OCI-LY1 (cell line): ENCODE results near the gene PSMG1.

Experiments used
- H2AFZ ChIP-seq: fragments of 200-600 bp; sonication (generic), shearing (Covaris generic); 2 replicates; pipeline ENCODE4 v1.6.0; 2014; ENCODE audit warnings: antibody characterized with exemption, mild to moderate bottlenecking, low read length
- H3F3A ChIP-seq: fragments of 200-600 bp; sonication (generic), shearing (Covaris generic); 2 replicates; pipeline ENCODE4 v1.6.0; 2014; ENCODE audit warnings: mild to moderate bottlenecking, antibody characterized with exemption, low read length, moderate library complexity; ENCODE audit not compliant: insufficient read depth
- H3K27ac ChIP-seq: fragments of 200-600 bp; sonication (generic); 2 replicates; pipeline ENCODE4 v1.5.1; 2014; ENCODE audit warnings: low read length, mixed run types, mild to moderate bottlenecking, low read depth; ENCODE audit not compliant: poor library complexity, severe bottlenecking
- H3K27me3 ChIP-seq: fragments of 200-600 bp; sonication (generic); 2 replicates; pipeline ENCODE4 v1.6.0; 2014; ENCODE audit warnings: antibody characterized with exemption, mild to moderate bottlenecking, low read length, moderate library complexity; ENCODE audit not compliant: insufficient read depth
- H3K36me3 ChIP-seq: fragments of 200-600 bp; sonication (generic); 2 replicates; pipeline ENCODE4 v1.6.1; 2014; ENCODE audit warnings: mild to moderate bottlenecking, antibody characterized with exemption, low read length, moderate library complexity, mixed read lengths; ENCODE audit not compliant: insufficient read depth
- H3K4me1 ChIP-seq: fragments of 200-600 bp; sonication (generic); 2 replicates; pipeline ENCODE4 v1.5.1; 2014; ENCODE audit warnings: mild to moderate bottlenecking, low read length, moderate library complexity; ENCODE audit not compliant: insufficient read depth, severe bottlenecking
- H3K4me2 ChIP-seq: fragments of 200-600 bp; sonication (generic), shearing (Covaris generic); 2 replicates; pipeline ENCODE4 v1.6.1; 2014; ENCODE audit warnings: low read length
- H3K4me3 ChIP-seq: fragments of 200-600 bp; sonication (generic); 2 replicates; pipeline ENCODE4 v1.5.1; 2014; ENCODE audit warnings: low read length, low read depth, mild to moderate bottlenecking, mixed read lengths; ENCODE audit not compliant: poor library complexity, severe bottlenecking
- H3K79me2 ChIP-seq: fragments of 200-600 bp; shearing (Covaris generic); 2 replicates; pipeline ENCODE4 v1.6.1; 2016; ENCODE audit warnings: mixed run types, low read length, mixed read lengths; ENCODE audit not compliant: insufficient read depth
- H3K9ac ChIP-seq: fragments of 200-600 bp; sonication (generic), shearing (Covaris generic); 2 replicates; pipeline ENCODE4 v1.6.1; 2014; ENCODE audit warnings: mild to moderate bottlenecking, low read length, mixed read lengths
- H3K9me2 ChIP-seq: fragments of 200-600 bp; sonication (generic), shearing (Covaris generic); 2 replicates; pipeline ENCODE4 v1.6.1; 2014; ENCODE audit warnings: low read depth, mild to moderate bottlenecking, low read length, mixed read lengths
- H3K9me3 ChIP-seq: fragments of 200-600 bp; shearing (Covaris generic); 2 replicates; pipeline ENCODE4 v1.6.1; 2014; ENCODE audit warnings: low read length, mixed read lengths
- H4K20me1 ChIP-seq: fragments of 200-600 bp; sonication (generic), shearing (Covaris generic); 2 replicates; pipeline ENCODE4 v1.6.0; 2016; ENCODE audit warnings: mild to moderate bottlenecking, low read length; ENCODE audit not compliant: insufficient read depth
- EZH2 ChIP-seq: fragments of 200-600 bp; sonication (generic), shearing (Covaris generic); IDR thresholded peaks from 2 replicates; pipeline ENCODE4 v1.8.0; 2017; ENCODE audit warnings: borderline replicate concordance, mixed run types, mild to moderate bottlenecking, antibody characterized with exemption, low read length, moderate library complexity, mixed read lengths
- TF ChIP-seq, protein P1 (sequence below): fragments of 200-600 bp; sonication (generic), shearing (Covaris generic); IDR thresholded peaks from 2 replicates; pipeline ENCODE4 v1.5.1; 2017; ENCODE audit warnings: mild to moderate bottlenecking, antibody characterized with exemption, low read length, moderate library complexity, mixed read lengths

Gene PSMG1

DNA sequence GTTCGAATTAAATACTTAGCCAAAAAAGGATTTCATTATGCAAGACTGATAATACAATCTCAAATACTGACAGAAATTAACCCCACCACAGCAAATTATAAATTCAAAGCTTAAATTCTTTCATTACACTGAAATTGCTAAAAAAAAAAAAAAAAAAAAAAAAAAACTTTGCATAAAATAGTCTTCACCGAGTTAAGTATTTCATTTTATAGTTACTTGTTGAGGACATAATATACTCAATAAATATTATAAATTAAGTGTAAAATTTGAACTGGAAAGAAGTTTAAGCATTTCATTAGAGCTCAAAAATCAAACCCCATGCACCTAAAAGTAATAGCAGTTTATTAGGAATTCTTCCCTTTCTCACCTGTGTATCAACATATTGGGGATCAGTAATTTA, 1.9 kb upstream of the PSMG1 start:
- no peak for TF ChIP-seq EZH2
- TF ChIP-seq, protein P1, sequence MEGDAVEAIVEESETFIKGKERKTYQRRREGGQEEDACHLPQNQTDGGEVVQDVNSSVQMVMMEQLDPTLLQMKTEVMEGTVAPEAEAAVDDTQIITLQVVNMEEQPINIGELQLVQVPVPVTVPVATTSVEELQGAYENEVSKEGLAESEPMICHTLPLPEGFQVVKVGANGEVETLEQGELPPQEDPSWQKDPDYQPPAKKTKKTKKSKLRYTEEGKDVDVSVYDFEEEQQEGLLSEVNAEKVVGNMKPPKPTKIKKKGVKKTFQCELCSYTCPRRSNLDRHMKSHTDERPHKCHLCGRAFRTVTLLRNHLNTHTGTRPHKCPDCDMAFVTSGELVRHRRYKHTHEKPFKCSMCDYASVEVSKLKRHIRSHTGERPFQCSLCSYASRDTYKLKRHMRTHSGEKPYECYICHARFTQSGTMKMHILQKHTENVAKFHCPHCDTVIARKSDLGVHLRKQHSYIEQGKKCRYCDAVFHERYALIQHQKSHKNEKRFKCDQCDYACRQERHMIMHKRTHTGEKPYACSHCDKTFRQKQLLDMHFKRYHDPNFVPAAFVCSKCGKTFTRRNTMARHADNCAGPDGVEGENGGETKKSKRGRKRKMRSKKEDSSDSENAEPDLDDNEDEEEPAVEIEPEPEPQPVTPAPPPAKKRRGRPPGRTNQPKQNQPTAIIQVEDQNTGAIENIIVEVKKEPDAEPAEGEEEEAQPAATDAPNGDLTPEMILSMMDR = no peak
- Histone ChIP-seq H4K20me1 (no peaks in the 10 kb centered on the region), H3K9me2 (no peaks in the 10 kb centered on the region), H3K36me3 (peaks cover 4% of the 10 kb centered on the region), H3K4me3 (peak overlapping the region; percentile 87), H3K27ac (peak overlapping the region; percentile 76), H3K9me3 (no peaks in the 10 kb centered on the region), H3K4me2 (peak overlapping the region; percentile 93), H3F3A (peaks cover 6% of the 10 kb centered on the region; the same call in 1 of the 2 replicates), H3K4me1 (peaks cover 71% of the 10 kb centered on the region), H2AFZ (no peak overlapping the region), H3K79me2 (peaks cover 19% of the 10 kb centered on the region), H3K27me3 (no peaks in the 10 kb centered on the region), H3K9ac (peak overlapping the region; percentile 86; the same call in 1 of the 2 replicates)

DNA sequence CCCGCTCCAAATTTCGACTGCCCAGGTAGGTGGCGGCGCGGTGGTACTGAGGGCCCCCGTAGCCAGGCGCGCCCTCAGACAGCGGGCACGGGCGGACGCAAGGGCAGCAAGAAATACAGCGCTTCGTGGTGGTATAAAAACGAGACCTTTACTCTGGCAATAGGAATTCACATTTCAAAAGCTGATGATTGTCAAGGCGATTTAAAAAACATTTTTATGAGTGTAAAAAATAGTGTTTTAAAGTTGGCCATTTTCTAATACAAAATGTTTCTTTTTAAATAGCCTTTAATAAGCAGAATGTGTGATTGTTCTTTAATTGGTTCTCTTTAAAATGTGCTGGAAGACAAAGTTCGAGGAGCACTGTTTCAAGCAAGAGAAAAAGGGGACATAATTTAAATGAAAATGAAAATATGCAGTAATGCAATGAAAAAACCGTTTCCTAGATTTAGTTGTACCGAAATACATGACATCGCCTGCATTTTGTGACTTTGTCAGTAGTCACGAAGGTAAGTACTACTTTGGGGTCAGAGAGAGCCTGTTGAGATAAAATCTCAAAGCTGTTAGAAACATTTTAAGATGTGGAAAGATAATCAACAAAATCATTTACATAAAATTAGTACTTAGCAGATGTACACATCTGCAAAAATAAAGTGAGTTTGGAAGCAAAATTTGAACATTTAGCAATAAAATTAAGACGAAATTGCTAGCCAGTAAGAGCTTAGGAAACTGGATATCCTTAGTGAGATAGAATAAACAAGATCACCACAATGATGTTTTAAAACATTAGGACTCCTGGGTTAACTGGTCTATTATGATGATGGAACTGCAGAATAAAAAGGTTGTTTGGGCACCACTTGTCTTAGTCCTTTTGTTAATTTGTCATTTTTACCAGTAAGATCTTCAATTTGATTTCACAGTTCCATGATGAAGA, 1.1 kb upstream of the PSMG1 start:
- no peak for TF ChIP-seq EZH2
- TF ChIP-seq, protein P1 = no peak
- H3K4me1 ChIP-seq = peaks cover 65% of the 10 kb centered on the region
- peak overlapping the region; percentile 87 for H3K4me3 ChIP-seq
- H3F3A ChIP-seq = peaks cover 6% of the 10 kb centered on the region; the same call in 1 of the 2 replicates
- H3K79me2 ChIP-seq = peaks cover 22% of the 10 kb centered on the region
- H3K27me3 ChIP-seq = no peaks in the 10 kb centered on the region
- no peaks in the 10 kb centered on the region for H4K20me1 ChIP-seq
- peaks cover 12% of the 10 kb centered on the region for H3K36me3 ChIP-seq
- H3K4me2 ChIP-seq = peak overlapping the region; percentile 93
- peak overlapping the region; percentile 76 for H3K27ac ChIP-seq
- H3K9me3 ChIP-seq = no peaks in the 10 kb centered on the region
- H2AFZ ChIP-seq = no peak overlapping the region
- H3K9me2 ChIP-seq = no peaks in the 10 kb centered on the region
- H3K9ac ChIP-seq = peak overlapping the region; percentile 86

DNA sequence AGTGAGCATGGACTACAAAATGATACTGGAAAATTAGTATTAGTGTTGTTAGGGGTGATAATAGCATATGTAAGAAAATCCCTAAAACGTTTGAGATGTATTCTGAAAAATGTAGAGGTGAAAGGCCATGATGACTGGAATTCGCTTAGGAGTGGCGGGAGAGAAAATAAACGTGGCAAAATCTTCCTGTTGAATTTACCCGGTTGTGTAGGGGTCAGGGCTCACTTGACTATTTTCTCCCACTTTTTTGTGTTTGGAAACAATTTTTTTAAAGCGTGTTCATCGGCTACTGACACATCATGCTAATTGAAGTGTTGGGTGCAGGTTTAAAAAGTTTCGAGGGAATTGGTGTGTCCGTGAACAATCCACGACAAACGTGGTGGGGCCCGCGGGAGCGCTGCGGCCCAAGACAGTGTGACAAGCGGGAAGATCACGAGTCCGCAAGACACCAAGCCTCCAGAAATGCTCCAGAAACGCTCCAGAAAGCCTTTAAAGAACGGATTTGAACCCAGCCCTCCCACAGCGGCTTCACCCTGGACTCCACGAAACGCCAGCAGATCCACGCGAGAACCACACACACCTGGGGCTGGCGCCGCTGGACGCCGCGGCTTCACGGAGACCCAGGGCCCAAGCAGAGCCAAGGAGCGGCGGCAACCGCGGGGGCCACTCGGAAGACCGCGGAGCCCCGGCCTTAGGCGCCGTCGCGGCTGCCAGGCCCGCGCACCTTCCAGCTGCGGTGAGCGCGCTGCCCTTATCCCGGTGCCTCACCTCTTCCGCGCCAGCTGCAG, 573 bp downstream of the PSMG1 start:
- H3K27ac ChIP-seq = peak overlapping the region; percentile 9
- peak overlapping the region; percentile 87 for H3K4me3 ChIP-seq
- peak overlapping the region; percentile 93 for H3K4me2 ChIP-seq
- H3F3A ChIP-seq = peaks cover 6% of the 10 kb centered on the region; the same call in 1 of the 2 replicates
- no peak overlapping the region for H2AFZ ChIP-seq
- no peak for TF ChIP-seq EZH2
- TF ChIP-seq, protein P1 = no peak
- no peaks in the 10 kb centered on the region for H3K27me3 ChIP-seq
- H3K9ac ChIP-seq = peak overlapping the region; percentile 86
- no peaks in the 10 kb centered on the region for H3K9me3 ChIP-seq
- no peaks in the 10 kb centered on the region for H4K20me1 ChIP-seq
- no peaks in the 10 kb centered on the region for H3K9me2 ChIP-seq
- peaks cover 25% of the 10 kb centered on the region for H3K36me3 ChIP-seq
- H3K79me2 ChIP-seq = peaks cover 22% of the 10 kb centered on the region
- H3K4me1 ChIP-seq = peaks cover 48% of the 10 kb centered on the region
